Retinal pigment epithelial cell (primary cell): ENCODE results near the gene GALNT2.
A peak's percentile ranks its signal among the peaks of the same experiment; 100 is the strongest.

Experiments used
- DNase-seq: peaks from one replicate; pipeline ENCODE4 v3.0.0-alpha.2; 2010; ENCODE audit warnings: low read depth
- H3K4me3 ChIP-seq: 2 replicates; pipeline ENCODE4 v1.5.1; 2011; ENCODE audit warnings: mild to moderate bottlenecking, low read length, control low read depth, moderate library complexity
- TF ChIP-seq, protein P1 (sequence below): conservative IDR thresholded peaks from 2 replicates; pipeline ENCODE4 v1.5.1; 2011; ENCODE audit warnings: low read depth, low read length, control low read depth, inconsistent platforms

GALNT2 gene

GRCh38 chr1:230174041-230174440 lies 107.0 kb downstream of the GALNT2 start:
- no peak overlapping the region for H3K4me3 ChIP-seq
- TF ChIP-seq, protein P1, sequence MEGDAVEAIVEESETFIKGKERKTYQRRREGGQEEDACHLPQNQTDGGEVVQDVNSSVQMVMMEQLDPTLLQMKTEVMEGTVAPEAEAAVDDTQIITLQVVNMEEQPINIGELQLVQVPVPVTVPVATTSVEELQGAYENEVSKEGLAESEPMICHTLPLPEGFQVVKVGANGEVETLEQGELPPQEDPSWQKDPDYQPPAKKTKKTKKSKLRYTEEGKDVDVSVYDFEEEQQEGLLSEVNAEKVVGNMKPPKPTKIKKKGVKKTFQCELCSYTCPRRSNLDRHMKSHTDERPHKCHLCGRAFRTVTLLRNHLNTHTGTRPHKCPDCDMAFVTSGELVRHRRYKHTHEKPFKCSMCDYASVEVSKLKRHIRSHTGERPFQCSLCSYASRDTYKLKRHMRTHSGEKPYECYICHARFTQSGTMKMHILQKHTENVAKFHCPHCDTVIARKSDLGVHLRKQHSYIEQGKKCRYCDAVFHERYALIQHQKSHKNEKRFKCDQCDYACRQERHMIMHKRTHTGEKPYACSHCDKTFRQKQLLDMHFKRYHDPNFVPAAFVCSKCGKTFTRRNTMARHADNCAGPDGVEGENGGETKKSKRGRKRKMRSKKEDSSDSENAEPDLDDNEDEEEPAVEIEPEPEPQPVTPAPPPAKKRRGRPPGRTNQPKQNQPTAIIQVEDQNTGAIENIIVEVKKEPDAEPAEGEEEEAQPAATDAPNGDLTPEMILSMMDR: no peak
- DNase-seq: no peak

DNA sequence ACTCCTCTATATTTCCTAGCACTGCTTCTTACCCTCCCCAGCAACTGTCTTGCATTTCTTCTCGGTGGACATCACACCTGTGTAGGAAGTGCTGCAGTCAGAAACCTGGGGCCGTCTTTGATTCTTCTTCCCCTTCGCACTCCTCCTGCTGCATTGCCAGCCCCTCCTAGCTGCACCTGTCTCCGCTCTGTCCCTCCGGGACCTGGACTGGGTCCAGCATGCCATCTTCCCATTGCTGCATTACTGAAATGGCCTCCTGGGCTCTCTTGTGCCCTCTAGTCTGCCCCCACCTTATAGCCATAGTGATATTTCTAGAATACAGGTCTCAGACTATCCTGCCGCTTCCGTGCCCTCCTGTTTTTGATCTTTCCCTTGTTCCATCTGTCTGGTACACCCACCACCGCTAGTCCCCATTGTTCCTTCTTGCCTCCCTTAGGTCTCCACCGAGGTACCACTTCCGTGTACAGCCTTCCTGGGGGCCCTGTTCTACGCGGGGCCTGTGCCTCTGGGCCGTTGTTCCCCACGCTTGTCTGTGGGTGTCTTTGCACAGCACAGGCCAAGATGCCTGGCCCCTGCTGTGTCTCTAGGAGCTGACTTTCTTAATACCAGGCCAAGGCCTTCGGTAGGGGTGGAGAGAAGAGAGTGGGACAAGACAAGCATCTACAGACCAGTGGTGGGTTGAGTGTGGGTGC lies 107.6 kb downstream of the GALNT2 start:
- no peak overlapping the region for H3K4me3 ChIP-seq
- no peak for DNase-seq

DNA sequence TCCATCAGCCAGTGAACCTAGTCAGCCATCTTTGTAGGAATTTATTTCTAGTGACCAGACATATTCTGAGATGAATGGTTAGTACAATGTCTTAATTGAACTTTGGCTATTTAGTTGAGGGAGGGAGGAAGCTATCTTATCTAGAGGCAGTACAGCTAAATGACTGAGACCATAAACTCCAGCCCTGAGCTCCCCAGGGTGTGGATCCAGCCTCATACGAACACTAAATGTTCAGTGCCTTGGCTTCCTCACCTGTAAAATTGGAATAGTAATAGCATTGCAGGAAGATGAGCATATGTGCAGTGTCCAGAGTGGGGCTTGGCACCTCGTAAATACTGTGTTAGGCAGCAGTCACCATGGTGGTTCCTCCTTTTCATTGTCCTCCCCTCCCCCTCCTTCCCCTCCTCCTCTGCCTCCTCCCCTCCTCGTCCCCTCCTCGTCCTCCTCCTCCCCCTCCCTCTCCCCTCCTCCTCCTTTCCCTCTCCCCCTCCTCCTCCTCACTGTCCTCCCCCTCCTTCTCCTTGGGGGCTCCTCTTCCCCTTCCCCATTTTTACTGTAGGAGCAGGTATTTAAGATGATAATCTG lies 108.2 kb downstream of the GALNT2 start:
- no peak overlapping the region for H3K4me3 ChIP-seq
- DNase-seq: no peak
- TF ChIP-seq, protein P1: no peak

More for the DNA sequence above, 107.6 kb downstream of the GALNT2 start:
- TF ChIP-seq, protein P1: no peak

- H3K4me3 ChIP-seq: no peak overlapping the region
- no peak for DNase-seq
- TF ChIP-seq, protein P1: no peak
These were observed 108.8 kb downstream of the GALNT2 start for GRCh38 chr1:230175839-230176238.

DNA sequence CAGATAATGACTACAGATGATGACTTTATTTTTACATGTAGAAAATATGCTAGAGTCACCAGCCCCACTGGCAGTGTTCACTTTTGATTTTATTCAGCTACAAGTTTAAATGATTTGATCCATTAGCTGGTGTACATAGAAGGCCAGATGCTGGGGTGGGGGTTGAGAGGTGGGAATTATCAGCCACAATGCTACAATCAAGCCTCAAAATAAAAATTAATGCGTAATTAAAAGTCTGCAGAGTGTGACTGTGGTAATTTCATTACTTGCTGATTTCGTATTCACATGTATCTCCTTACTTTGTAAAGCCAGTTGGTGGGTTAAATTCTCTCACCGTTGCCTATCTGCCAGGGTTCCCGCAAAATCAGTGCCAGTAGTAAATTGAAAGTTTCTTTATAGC lies 109.3 kb downstream of the GALNT2 start:
- H3K4me3 ChIP-seq: no peak overlapping the region
- DNase-seq: no peak
- TF ChIP-seq, protein P1: no peak

GRCh38 chr1:230176871-230177411 lies 109.9 kb downstream of the GALNT2 start:
- DNase-seq: peak; percentile 58
- TF ChIP-seq, protein P1: no peak
- peak overlapping the region; percentile 26 for H3K4me3 ChIP-seq

DNA sequence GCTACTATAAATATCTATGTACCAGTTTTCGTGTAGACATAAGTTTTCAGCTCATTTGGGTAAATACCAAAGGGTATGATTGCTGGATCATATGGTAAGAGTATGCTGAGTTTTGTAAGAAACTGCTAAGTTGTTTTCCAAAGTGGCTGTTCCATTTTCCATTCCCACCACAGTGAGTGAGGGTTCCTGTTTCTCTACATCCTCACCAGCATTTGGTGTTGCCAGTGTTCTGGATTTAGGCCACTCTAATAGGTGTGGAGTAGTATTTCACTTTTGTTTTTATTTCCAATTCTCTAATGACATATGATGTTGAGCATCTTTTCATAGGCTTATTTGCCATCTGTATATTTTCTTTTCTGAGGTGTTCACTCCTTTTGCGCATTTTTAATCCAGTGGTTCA lies 112.2 kb downstream of the GALNT2 start:
- no peak for DNase-seq
- H3K4me3 ChIP-seq: no peak overlapping the region
- TF ChIP-seq, protein P1: no peak
